Mesendoderm (in vitro differentiated cells): ENCODE measurements around the gene CPNE5.

Experiments
- DNase-seq: peaks from one replicate; pipeline ENCODE4 v3.0.0; 2013
- H2AK5ac ChIP-seq: 2 replicates; pipeline ENCODE4 v1.6.1; 2013; ENCODE audit warnings: low read length, inconsistent platforms
- H2BK120ac ChIP-seq: 2 replicates; pipeline ENCODE4 v1.6.1; 2013; ENCODE audit warnings: low read depth, mild to moderate bottlenecking, low read length, moderate library complexity, mixed read lengths
- H2BK15ac ChIP-seq: replicated peaks from 2 replicates; pipeline ENCODE4 v1.6.1; 2013; ENCODE audit warnings: low read depth, mild to moderate bottlenecking, moderate library complexity
- H2BK5ac ChIP-seq: 2 replicates; pipeline ENCODE4 v1.6.1; 2013; ENCODE audit warnings: low read length, inconsistent platforms
- H3K18ac ChIP-seq: 2 replicates; pipeline ENCODE4 v1.6.1; 2013; ENCODE audit warnings: mild to moderate bottlenecking, low read length, mixed read lengths
- H3K23ac ChIP-seq: one replicate; pipeline ENCODE4 v1.6.1; 2013; ENCODE audit warnings: low read length
- H3K27ac ChIP-seq: 2 replicates; pipeline ENCODE4 v1.5.1; 2013; ENCODE audit warnings: low read depth, mild to moderate bottlenecking, inconsistent platforms, low read length, moderate library complexity
- H3K27me3 ChIP-seq: 2 replicates; pipeline ENCODE4 v1.6.1; 2013; ENCODE audit warnings: low read length, control low read depth, mild to moderate bottlenecking, inconsistent platforms; ENCODE audit not compliant: insufficient read depth, poor library complexity
- H3K36me3 ChIP-seq: 2 replicates; pipeline ENCODE4 v1.6.1; 2013; ENCODE audit warnings: low read length, inconsistent platforms; ENCODE audit not compliant: control insufficient read depth, insufficient read depth
- H3K4ac ChIP-seq: one replicate; pipeline ENCODE4 v1.6.1; 2013; ENCODE audit warnings: low read depth, mild to moderate bottlenecking, low read length, moderate library complexity
- H3K4me1 ChIP-seq: 2 replicates; pipeline ENCODE4 v1.6.1; 2013; ENCODE audit warnings: low read depth, low read length, inconsistent platforms; ENCODE audit not compliant: control insufficient read depth
- H3K4me2 ChIP-seq: 2 replicates; pipeline ENCODE4 v1.6.1; 2013; ENCODE audit warnings: low read length
- H3K4me3 ChIP-seq: 2 replicates; pipeline ENCODE4 v1.5.1; 2013; ENCODE audit warnings: mild to moderate bottlenecking, low read length
- H3K56ac ChIP-seq: one replicate; pipeline ENCODE4 v1.6.1; 2013; ENCODE audit warnings: low read length
- H3K79me1 ChIP-seq: 2 replicates; pipeline ENCODE4 v1.6.1; 2013; ENCODE audit warnings: low read length, inconsistent platforms
- H3K79me2 ChIP-seq: 2 replicates; pipeline ENCODE4 v1.6.1; 2013; ENCODE audit warnings: mild to moderate bottlenecking, low read length; ENCODE audit not compliant: control insufficient read depth, insufficient read depth
- H3K9ac ChIP-seq: 2 replicates; pipeline ENCODE4 v1.6.1; 2013; ENCODE audit warnings: low read length, inconsistent platforms
- H4K5ac ChIP-seq: one replicate; pipeline ENCODE4 v1.6.1; 2013; ENCODE audit warnings: low read length
- H4K8ac ChIP-seq: one replicate; pipeline ENCODE4 v1.6.1; 2013; ENCODE audit warnings: low read depth, mild to moderate bottlenecking, control low read depth, low read length, moderate library complexity
- WGBS: extraction: QIAGEN DNeasy Blood & Tissue Kit; methylation state at CpG from one replicate; pipeline ENCODE4 v1.1.7; 2013; ENCODE audit warnings: low lambda C conversion rate, missing lambda C conversion rate; ENCODE audit not compliant: insufficient coverage; ENCODE audit errors: extremely low coverage; 5-methylcytosine and 5-hydroxymethylcytosine counted together

Gene CPNE5

DNA sequence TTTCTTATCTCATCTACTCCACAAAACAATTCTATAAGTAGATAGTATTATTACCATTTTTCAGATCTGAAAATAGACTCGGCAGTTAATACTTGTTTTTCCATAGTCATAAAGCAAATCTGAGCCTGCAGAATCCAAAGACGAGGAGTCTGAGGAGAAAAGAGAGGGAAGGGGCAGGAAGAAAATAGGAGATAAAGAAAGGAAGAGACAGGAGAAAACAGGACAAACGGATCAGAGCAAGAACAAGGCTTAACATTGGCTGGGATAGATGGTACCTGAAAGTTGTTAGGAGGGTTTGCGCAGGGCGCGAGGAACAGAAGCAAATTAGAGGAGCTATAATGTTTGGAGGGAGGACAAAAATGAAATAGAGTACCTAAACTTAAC, 36.0 kb upstream of the CPNE5 start:
- no peak overlapping the region for H3K4ac ChIP-seq
- H3K4me2 ChIP-seq: peak overlapping the region; percentile 38
- no peak overlapping the region for H3K18ac ChIP-seq
- H4K5ac ChIP-seq: no peak overlapping the region
- H3K4me1 ChIP-seq: no peaks in the 10 kb centered on the region
- H3K79me1 ChIP-seq: no peaks in the 10 kb centered on the region
- no peak overlapping the region for H4K8ac ChIP-seq
- H2BK15ac ChIP-seq: no peak overlapping the region
- H2BK5ac ChIP-seq: no peak overlapping the region
- no peak overlapping the region for H2BK120ac ChIP-seq
- no peak overlapping the region for H2AK5ac ChIP-seq
- no CpG with 5 or more reads among the region's 6 CpGs for WGBS
- peaks cover 5% of the 10 kb centered on the region for H3K79me2 ChIP-seq
- no peak overlapping the region for H3K23ac ChIP-seq
- H3K56ac ChIP-seq: peak overlapping the region; percentile 88
- no peaks in the 10 kb centered on the region for H3K27me3 ChIP-seq
- no peak for DNase-seq
- H3K36me3 ChIP-seq: no peaks in the 10 kb centered on the region
- H3K4me3 ChIP-seq: no peak overlapping the region
- peak overlapping the region; percentile 73 for H3K9ac ChIP-seq
- no peak overlapping the region for H3K27ac ChIP-seq

DNA sequence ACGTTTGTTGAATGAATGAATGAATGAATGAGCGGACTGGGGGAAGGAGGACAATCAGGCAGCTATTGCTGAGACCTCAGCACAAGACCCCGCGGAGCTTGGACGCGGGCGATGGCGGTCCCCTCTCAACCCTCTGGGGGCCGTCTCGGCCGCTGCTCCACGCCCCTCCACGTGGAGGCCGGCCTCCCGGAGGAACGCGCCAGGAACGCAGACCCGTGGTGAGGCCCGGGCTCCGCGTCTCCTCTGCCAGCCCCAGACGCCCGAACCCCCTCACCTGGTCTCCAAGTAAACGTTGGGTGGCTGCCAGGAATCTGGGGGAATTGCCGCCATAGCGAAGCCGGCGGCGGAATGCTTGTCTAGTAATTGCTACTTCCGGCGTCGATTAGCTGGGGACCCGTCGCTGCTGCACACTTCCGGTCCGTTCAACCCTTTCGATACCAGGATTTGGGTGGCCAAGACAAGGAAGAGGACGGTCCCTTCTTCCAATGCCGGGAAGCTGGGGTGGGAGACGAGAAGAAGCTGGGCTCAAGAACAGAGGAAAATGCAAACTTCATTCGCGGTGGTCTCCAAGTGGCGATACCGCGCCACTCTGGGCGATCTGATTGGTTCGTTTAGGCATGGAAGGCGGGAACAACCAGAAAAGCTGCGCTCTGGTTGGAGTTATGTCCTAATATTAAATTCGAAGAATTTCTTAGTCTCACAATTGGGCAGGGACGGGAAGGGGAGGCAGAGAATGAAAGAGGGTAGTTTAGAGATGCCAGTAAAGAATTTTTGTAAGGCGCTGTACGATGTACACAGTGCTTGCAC, 35.4 kb upstream of the CPNE5 start, which contains the start of gene PPIL1:
PPIL1 (minus strand) TSS at position 361 of the 807 bp plus-strand sequence; CDS start at position 330, 31 bp downstream.
- no peak within 1 kb of the TSS for H4K5ac ChIP-seq
- no peak within 1 kb of the TSS for H2AK5ac ChIP-seq
- H3K27ac ChIP-seq: peak within 1 kb of the TSS; percentile 59
- peak within 1 kb of the TSS; percentile 77 for H3K4ac ChIP-seq
- H3K9ac ChIP-seq: peak within 1 kb of the TSS; percentile 73
- H3K4me2 ChIP-seq: peak within 1 kb of the TSS; percentile 38
- H3K27me3 ChIP-seq: no peaks in the 10 kb centered on the region
- peak; percentile 93 for DNase-seq
- no peak within 1 kb of the TSS for H2BK120ac ChIP-seq
- peak within 1 kb of the TSS; percentile 88 for H3K56ac ChIP-seq
- H3K36me3 ChIP-seq: no peaks in the 10 kb centered on the region
- no peak within 1 kb of the TSS for H4K8ac ChIP-seq
- WGBS: no CpG with 5 or more reads among the region's 54 CpGs
- H3K79me2 ChIP-seq: peaks cover 5% of the 10 kb centered on the region
- H2BK5ac ChIP-seq: peak within 1 kb of the TSS; percentile 55
- no peaks in the 10 kb centered on the region for H3K79me1 ChIP-seq
- H3K4me3 ChIP-seq: peak within 1 kb of the TSS; percentile 54
- H3K4me1 ChIP-seq: no peaks in the 10 kb centered on the region
- H3K23ac ChIP-seq: no peak within 1 kb of the TSS
- H3K18ac ChIP-seq: peak within 1 kb of the TSS; percentile 98
- H2BK15ac ChIP-seq: no peak within 1 kb of the TSS

DNA sequence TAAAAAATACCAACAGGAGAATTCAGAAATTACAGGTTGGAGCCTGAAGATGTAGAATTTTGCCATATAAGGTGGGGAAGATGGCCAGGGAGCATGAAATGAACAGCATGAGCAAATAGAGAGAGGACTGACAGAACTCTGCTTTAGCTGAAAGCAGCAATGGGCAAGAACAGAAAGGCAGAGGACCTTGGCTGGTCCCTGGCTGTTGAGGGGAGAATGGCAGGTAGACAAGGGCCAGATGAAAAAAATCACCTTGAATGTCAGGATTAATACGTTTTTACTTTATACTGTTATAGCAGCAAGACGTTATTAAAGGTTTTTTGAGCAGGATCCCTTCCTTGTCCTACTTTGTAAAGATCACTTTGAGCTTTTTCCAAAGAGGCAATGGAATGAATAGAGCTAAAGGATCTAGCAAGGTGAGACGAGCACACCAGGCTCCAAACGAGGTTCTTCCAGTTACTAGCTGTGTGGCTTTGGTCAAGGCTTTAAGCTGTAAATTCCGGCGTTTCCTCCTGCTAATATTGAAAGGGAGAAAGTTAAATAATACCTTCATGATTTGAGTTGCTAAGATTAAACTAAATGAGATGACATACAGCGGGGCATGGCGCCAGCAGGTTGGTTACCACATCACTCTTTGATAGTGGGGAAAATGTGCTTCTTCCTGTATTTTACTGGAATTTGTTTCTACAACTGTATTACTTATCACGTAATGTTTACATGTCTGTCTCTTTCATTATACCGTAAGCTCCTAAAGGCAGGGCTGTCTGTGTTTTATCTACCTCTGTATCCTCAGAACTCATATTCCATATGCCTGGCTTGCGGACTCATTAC, 34.6 kb upstream of the CPNE5 start:
- WGBS: no CpG with 5 or more reads among the region's 11 CpGs
- Histone ChIP-seq H3K56ac (peak overlapping the region; percentile 88), H3K9ac (peak overlapping the region; percentile 73), H3K27me3 (no peaks in the 10 kb centered on the region), H2BK5ac (no peak overlapping the region), H3K23ac (no peak overlapping the region), H2BK120ac (no peak overlapping the region), H3K4me1 (no peaks in the 10 kb centered on the region), H3K4me3 (peak overlapping the region; percentile 54), H4K5ac (no peak overlapping the region), H2AK5ac (no peak overlapping the region), H3K4ac (peak overlapping the region; percentile 77), H2BK15ac (no peak overlapping the region), H3K79me2 (peaks cover 7% of the 10 kb centered on the region), H4K8ac (no peak overlapping the region), H3K36me3 (no peaks in the 10 kb centered on the region), H3K27ac (no peak overlapping the region), H3K79me1 (no peaks in the 10 kb centered on the region), H3K18ac (peak overlapping the region; percentile 98), H3K4me2 (peak overlapping the region; percentile 30)
- peak; percentile 51 for DNase-seq

DNA sequence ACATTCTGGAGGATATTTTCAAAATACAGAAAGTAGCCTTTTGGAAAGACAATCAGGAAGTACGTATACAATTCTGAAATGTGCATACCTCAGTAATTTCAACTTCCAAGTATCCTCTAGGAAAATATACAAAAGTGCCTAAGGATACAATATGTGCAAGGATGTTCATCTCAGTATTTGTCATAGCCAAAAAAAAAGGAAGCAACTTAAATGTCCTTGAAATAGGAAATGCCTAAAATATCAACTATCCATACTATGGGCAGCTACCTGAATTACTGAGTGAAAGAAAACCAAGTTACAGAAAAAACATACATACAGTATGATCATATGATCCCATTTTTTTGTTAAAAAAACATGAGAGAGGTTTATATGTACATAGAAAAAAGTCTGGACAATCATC, 33.9 kb upstream of the CPNE5 start:
- H4K8ac ChIP-seq: no peak overlapping the region
- H3K4me3 ChIP-seq: no peak overlapping the region
- H3K79me1 ChIP-seq: no peaks in the 10 kb centered on the region
- H3K27ac ChIP-seq: no peak overlapping the region
- no peak overlapping the region for H3K23ac ChIP-seq
- H3K4me2 ChIP-seq: no peak overlapping the region
- WGBS: no CpG with 5 or more reads among the region's 1 CpG
- H3K56ac ChIP-seq: no peak overlapping the region
- no peak overlapping the region for H3K18ac ChIP-seq
- no peak overlapping the region for H2BK120ac ChIP-seq
- H4K5ac ChIP-seq: no peak overlapping the region
- H3K36me3 ChIP-seq: no peaks in the 10 kb centered on the region
- no peaks in the 10 kb centered on the region for H3K27me3 ChIP-seq
- H2BK5ac ChIP-seq: no peak overlapping the region
- no peak overlapping the region for H3K9ac ChIP-seq
- H2AK5ac ChIP-seq: no peak overlapping the region
- no peak overlapping the region for H2BK15ac ChIP-seq
- no peak overlapping the region for H3K4ac ChIP-seq
- H3K4me1 ChIP-seq: no peaks in the 10 kb centered on the region
- H3K79me2 ChIP-seq: peaks cover 7% of the 10 kb centered on the region
- DNase-seq: no peak

DNA sequence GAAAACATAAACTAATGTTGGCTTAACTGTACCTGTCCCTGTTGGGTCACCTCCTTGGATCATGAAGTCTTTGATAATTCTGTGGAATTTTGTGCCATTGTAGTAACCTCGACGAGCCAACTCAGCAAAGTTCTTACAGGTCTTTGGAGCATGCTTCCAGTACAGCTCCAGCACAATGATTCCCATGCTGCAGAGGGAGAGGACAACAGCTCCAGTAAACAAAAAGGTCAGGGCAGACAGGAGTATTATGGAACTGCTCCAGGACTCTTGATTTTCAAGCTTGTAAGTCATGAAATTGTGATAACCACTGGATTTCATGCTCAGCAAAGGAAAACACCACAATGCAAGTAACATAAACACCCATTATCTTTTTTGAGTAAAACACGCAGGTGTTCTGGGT, 32.4 kb upstream of the CPNE5 start:
- Histone ChIP-seq H3K23ac (no peak overlapping the region), H2BK120ac (no peak overlapping the region), H3K79me1 (peaks cover 3% of the 10 kb centered on the region), H3K4ac (no peak overlapping the region), H3K27ac (no peak overlapping the region), H3K9ac (no peak overlapping the region), H3K18ac (no peak overlapping the region), H3K36me3 (no peaks in the 10 kb centered on the region), H3K4me2 (no peak overlapping the region), H2BK15ac (no peak overlapping the region), H4K8ac (no peak overlapping the region), H3K27me3 (no peaks in the 10 kb centered on the region), H4K5ac (no peak overlapping the region), H2BK5ac (no peak overlapping the region), H2AK5ac (no peak overlapping the region), H3K56ac (no peak overlapping the region), H3K4me3 (no peak overlapping the region), H3K79me2 (peaks cover 15% of the 10 kb centered on the region), H3K4me1 (peaks cover 2% of the 10 kb centered on the region)
- DNase-seq: no peak
- WGBS: no CpG with 5 or more reads among the region's 3 CpGs
